Measurements from ENCODE around the gene PPP1R18.

Gene PPP1R18

DNA sequence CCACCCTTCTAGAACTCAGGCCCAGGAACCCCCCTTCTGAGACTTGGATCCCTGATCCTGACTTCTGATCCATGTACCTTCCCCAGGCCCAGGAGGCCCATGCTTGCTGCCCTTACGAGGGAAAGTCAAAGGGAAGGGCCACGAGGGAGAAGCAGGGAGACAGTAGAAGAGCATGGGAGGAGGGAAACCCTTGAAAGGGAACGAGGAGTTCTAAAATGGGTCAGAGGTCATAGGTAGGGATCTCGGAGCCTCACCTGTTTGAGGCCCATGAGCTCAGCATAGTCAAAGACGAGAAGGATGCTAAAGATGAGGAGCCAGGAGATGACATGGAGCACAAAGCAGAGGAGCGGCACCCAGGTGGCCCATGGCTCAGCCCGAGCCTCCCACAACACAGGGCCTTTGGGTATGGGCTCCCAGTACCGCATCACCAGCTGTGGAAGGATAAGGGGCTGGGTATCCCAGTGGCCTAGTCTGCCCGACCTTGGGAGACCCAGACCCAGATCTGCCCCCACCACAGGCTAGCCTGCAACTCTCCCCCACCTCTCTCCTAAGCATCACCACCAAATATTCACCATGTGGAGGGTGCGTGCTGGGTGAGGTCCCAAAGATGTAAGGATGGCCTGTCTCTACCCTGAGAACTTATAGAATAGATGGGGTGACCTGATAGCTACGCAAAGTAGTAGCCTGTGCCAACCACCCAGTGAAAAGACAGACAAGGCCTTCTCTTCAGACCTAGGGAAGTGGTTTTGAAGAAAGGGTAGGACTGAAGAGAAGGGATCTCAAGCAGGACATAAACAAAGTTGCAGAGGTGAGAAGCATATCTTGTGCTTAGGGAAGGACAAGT lies 2.8 kb upstream of the PPP1R18 start:
- no peak for DNase-seq (ENCODE audit: low read depth)

DNA sequence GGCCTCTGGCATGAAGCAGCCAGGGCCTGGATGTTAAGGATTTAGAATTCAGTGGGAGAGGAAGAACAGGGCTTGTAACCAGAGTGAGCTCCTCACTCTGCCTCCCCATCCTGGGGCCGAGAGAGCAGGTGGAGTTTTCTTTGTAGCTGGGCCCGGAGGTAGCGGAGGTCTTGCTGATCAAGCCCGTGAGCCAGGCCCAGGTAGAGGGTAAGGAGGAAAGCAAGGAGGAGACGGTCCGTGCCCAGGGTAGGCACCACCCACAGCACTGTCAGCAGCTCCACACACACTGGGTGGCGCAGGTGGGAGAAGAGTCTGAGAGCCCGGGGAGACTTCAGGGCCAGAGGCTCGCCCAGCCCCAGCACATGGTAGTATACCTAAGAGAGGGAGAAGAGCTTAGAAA lies 2.1 kb upstream of the PPP1R18 start:
- DNase-seq (ENCODE audit: low read depth), result no peak

DNA sequence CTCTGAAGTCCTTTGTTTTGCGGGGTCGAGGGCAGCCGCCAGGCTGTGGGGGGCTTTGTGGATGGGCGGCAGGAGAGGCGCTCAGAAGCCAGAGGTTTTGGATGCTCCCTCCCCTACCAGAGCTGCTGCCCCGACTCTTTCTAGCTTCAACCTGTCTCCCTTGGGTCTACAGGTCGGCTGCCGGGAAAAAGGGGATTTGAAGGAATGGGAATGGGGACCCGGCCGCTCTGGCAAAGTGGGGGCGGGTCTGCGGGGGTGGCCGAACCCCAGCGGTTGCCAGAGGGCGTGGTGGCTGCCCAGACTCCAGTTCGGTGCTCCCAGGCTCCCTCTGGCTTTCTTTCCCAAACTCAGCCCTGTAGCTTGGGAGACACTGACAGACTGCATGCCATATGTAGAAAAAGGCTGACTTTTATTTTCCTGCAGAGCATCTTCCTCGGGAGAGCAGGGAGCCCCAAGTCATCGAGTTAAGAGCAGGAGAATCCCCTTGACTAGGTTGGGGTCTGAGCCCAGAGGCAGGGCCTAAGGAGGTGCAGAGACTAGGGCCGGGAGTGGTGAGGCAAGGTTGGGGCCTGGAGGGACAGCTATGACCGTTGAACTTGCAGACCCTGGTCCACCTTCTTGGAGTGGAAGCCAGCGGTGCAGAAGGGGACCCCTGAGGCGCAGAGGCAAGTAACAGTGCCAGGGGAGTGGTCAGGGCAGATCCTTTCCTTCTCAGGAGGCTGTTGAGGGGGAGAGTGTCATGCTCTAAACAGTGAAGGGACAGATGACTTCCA lies 1.4 kb upstream of the PPP1R18 start:
- no peak for DNase-seq (ENCODE audit: low read depth)

DNA sequence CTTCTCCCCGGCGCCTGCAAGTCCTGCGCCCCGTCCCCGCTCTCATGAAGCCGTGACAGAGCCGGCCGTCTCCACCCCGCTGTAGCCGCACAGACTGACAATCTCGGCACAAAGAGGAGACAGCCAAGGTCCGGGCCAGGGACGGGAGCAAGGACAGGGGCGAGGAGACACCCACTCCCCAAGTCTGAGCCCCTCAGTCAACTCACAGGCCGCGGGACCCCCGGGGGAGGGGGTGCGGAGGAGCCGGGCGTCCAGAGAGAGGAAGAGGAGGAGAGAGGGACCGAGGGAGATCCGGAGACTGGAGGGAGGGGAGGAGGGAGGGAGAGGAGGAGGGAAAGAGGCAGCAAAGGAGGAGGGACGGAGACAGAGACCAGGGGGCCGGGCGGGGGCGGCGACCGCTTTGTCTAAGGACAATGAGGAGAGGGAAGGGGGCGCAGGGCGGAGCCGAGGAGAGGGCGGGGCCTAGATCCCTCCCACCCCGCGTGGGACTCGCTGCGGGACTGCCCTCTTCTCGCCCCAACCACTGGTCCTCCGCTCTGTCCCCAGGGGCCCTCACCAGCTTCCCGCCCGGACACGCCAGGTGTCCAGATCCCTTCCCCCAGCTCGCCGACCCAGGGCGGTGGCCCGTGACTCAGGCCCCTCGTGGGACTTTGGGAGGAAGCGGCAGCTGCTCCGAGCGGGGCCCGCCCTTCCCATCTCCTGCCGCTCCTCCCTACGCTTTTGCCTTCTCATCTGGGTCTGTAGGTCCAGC lies 638 bp upstream of the PPP1R18 start:
- DNase-seq (ENCODE audit: low read depth), result peak; percentile 60

DNA sequence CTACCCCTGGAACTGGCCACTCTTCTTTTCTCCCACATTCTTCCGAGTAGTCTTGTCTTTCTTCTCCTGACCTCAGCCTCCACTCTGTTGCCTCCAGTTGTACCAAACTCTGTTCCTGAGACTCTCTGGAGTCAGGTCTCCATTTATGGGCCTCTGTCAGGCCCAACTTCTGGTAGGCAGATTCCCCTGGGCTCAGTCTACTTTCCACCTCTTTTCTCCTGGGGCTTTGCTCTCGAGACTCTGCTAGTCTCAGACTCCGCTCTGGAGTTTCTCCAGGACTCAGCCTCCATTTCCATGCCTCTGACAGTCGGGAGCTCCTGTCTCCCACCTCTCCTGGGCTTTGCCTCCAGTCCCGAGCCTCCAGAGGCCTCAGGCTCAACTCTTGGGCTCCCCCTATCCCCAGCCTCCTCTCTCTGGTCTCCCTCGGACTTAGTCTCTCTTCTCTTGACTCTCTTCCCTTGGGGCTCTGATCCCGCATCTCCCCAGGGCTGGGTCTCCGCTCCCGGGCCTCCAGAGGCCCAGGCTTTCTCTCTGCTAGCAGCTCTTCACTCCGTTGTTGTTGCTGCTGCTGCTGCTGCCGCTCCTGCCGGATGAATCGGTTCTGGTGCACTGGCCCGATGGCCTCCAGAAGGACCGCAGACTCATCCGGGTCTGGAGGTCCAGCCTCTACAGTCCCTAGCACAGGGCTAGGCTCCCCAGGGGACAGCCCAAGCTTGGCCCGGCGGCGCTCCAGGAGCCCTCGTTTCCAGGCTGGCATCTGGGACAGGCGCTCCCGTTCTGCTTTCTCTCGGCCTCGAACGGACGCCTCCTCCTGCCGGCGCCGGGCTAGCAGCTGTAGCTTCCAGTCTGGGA lies 1.1 kb downstream of the PPP1R18 start:
- no peak for DNase-seq (ENCODE audit: low read depth)

DNA sequence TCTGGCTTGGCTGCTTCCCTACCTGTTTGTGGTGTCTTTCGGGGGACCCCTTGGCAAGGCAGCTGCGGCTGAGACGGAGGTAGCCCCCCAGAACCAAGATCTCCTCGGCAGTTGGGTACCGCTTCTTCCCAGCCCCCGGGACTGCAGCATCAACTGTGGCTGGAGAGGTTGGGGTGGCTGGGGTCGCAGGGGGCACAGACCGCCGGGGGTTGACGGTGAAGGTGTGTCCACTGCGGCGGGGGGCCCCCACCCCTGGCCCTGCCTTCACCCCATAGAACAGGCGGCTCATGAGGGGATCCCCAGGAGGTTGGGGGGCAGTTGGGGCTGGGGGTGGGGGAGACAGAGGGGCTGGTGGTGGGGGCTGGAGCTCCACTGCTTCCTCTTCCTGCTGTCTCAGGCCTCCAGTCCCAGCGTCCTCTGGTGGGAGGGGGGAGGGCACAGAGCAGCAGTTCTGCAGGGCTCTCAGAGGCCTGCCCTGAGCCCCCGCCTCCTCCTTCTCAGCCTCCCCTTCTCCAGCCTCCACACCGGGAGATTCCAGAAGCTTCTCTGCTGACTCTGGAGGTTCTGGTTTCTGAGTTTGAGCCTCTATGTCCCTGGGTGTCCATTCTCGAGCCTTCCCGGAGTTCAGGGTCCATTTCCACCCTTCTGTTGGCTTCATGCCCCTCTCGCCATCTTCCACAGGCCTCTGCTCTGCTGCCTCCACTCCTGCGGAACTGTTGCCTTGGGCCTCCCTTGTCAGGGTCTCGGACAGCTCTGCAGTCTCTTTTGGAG lies 1.9 kb downstream of the PPP1R18 start:
- DNase-seq (ENCODE audit: low read depth), result peak; percentile 33

DNA sequence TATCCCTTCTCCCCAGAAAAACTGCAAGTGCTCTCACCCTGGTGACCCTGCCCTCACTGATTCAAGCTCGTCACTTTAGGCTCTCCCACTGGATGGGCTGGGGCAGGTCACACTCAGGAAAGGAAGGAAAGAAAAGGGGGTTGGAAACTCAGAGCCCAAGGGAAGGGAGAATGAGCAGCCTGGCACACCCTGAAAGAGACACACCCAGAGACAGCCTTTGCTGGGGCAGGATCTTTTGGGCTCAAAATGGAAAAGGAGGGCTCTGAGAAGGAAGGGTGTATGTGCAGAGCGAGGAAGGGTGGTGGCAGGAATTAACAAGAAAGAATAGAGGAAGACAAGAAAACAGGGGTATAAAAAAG lies 2.5 kb downstream of the PPP1R18 start:
- no peak for DNase-seq (ENCODE audit: low read depth)

DNA sequence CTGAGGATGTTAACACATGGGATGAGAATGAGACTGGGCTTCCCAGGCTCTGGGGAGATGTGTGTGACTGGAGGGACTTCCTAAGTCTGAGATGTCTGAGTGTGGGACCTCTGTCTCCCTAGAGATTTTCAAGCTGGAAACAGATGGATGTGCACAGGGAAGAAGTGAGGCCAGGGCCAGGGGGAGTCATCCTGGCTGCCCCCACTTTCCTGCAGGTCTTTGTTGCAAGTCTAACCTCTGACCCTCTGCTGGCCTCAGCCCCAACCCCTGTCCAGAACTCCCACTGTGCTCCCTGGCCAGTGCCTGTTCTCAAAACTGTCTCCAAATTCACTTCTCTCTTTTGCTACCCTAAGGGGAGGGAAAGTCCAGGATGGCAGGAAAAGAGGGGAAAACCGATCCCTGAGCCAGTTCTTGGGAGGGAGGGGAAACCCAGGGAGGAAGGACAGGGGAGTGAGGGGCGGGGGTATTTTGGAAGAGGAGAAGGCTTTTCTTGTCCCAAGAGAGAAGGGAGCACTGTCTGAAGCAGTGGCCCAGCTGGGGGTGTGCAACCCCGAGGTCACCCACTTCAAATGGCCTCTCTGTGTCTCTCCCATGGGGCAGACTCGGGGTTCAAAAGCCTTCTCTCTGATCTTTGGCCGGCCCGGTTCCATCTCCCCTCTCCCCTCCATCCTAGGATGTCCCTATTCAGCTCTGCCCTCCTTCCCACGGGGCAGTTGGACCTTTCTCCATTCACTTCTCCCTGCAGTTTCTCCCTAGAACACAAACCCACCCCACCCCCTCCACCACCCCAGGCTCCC lies 3.1 kb downstream of the PPP1R18 start:
- no peak for DNase-seq (ENCODE audit: low read depth)

DNA sequence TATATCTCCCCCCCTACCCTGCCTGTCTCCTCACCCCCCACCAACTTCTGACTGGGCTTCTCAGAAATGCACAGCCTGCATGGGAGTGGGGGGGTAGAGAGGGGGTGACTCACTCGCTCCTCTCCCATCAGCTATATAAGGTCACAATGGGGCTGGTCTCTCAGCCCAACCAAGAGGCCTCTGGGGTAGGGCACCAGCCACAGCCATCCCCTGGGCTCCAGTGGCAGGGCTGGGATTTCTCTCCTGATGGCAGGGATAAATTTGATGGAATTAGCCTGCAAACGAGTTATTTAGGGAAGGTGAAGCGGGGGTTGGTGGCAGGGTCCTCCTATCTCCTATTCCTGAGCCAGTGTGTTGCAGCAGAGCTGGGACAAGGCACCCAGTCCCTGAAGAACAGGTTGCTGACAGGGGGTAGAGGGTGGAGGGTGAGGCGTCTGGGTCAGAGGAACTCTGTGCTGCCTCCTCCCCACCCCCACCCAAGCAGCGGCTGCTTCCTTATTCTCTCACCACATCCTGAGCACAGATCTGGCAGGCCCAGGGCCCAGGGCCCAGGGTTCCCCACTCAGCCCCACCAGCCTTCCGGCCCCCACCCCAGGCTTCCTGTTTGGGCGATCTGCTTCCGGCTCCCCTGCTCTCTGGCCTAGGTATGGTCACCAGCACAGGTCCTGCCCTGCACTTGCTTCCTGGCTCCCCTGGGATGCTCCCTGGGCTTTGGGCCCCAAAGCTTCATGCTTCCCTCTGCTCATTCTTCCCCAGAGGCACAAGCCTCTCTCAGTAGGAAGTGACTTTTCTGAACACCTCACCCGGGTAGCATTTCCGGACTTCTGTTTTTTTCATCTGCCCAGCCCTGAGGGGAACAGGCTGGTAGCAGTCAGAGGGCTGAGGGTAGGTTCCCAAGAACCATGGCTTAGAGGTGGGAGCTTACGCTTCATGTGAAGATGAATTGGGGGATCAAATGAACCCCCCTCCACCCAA lies 4.0 kb downstream of the PPP1R18 start:
- DNase-seq (ENCODE audit: low read depth), result peak; percentile 77

DNA sequence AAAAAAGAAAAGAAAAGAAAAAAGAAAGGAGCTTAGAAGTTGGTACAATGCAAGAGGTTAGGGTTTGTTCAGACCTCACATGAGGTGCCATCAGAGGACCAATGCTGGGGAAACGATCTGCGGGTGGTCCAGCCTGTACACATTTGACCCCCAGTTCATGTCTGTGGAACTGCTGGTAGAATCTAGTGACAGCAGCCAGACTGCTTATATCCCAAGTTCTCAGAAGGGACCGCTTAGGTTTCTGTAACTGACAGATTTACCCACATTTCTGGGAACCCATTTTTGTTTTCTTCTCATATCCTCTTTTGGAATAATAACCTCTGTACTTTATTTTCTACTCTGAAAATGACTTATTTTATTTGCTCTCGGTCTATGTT lies 4.7 kb downstream of the PPP1R18 start:
- DNase-seq (ENCODE audit: low read depth), result no peak

DNA sequence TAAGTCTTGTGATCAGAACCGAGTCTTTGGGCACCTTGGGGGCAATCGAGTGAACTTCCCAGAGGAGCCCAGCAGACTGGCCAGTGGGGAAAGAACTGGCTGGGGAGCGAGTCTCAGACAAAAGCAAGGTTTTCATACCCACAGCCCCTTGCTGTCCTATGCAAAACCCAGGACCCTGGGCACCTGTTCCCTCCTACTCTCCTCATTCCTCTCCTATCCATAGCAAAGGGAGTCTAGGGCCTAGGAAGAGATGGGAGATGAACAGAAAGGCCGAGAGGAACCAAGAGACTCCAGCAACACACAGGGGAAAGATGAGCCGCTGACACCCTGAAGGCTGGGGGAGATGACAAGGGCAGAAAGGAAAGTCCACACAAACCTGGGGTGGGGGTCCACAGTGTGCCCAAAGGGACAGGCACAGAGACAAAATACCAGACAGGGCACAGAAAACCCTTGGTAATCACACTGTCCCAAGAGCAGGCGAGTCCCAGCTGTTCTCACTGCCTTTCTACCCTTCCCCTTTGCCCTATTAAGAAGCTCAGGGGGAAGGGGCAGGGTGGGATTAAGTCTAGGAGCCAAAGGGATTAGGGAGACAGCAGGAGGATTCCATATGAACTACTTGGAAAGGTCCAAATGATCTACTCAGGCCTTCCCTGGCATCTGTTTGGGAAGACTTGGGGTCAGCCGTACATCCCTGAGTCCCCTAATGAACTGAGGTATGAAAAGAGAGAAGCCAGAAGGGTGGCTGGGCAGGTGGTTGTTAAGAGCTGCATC lies 6.5 kb downstream of the PPP1R18 start:
- no peak for DNase-seq (ENCODE audit: low read depth)

DNA sequence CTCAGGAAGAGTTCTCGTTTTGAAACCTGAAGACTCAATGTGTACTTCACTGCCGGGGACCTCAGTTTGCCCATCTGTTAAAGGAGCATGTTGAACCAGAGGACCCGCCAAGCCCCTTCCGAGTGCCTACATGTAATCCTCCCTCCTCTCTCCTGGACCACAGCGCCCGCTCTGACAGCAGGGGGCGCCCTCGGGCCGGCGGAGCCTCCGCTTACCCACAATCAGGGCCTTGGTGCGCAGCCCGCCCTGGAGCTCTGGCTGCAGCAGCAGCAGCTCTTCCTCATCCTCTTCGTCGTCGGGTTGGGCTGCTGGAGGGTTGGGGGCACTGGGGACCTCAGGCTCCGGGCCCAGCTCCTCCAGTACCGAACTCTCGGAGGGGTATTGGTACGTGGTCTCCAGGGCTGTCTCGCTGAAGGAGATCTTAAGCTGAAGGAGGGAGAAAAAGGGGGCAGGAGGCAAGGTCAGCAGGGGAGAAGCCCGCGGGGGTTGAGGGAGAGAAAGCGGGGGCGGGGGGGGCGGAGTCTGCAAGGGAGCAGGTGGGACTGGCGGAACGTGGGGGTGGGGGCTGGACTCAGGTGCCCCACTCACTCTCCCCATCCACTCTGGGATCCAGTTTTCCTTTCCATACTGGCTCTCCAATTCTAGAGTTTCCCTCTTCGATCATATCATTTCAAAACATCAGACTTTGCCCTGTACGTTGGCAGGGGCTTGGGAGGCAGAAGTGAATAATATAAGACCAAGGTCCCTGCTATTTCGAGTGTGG lies 7.3 kb downstream of the PPP1R18 start:
- peak; percentile 91 for DNase-seq (ENCODE audit: low read depth)

DNA sequence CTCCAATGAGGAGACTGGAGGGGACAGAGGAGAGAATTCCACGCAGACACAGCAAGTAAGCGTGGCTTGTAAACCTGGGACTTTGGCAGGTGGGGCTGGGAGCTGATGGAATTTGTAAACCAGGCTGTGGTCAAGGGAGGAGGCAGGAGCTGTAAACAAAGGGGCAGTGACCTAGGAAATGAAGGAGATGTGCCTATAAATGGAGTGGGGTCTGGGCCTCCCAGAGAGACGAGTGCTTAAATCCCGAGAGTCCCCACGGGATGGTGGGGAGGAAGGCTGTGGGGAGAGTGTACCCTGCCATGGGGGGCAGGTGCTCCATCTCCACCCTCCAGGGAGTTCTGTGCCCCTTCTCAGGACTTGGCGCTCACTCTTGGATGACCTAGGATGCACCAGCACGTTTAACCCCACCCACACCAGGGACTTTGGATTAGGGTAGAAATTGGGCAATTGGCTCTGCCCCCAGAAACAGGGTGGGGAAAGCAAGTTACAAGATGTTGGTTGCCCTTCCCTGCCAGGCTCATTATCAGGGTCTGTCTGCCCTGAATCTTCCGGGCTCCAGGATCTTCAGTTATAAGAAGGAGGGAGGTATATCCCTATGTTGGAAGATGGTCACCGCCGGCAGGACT lies 9.7 kb downstream of the PPP1R18 start:
- no peak for DNase-seq (ENCODE audit: low read depth)

DNA sequence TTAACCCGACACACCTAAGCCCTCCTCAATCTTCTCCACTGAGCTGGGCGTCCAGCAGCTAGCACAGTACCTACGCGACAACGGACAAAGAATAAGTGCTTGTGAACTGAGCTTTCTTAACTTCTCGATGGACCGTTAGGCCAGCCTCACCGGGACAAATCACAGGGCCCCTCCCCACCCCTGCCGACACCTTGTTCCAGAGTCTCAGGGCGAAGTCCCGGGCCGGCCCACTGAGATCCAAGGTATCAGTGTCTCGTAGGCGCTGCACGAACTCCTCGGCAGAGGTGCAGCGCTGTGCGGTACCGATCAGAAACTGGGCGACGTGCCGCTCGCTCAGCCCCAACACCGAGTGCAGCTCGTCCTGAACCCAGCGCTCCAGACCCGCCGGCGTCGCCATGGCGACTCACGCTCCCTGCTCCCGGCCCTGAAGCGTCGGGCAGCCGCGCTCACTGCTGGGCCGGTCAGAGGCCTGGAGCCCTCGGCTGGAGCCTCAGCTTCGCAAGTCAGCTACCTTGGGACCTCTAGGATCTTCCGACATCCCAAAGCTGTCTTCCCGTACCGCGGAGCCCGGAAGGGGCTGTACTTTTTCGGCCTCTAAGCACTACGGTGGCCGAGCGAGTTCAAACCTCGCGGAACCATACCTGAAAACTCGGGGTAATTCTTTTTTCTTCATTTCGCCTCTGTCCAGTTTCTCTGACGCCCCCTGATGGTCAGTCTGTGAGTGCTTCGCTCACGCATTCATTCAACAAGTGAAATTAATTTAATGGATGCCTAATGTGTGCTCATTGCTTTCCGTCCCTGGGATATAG lies 13.8 kb downstream of the PPP1R18 start, which contains the start of gene DHX16:
Gene DHX16 (minus strand): TSS at position 562 of the 809 bp plus-strand sequence. CDS start 165 bp downstream, at position 397.
- peak; percentile 83 for DNase-seq (ENCODE audit: low read depth)

DNA sequence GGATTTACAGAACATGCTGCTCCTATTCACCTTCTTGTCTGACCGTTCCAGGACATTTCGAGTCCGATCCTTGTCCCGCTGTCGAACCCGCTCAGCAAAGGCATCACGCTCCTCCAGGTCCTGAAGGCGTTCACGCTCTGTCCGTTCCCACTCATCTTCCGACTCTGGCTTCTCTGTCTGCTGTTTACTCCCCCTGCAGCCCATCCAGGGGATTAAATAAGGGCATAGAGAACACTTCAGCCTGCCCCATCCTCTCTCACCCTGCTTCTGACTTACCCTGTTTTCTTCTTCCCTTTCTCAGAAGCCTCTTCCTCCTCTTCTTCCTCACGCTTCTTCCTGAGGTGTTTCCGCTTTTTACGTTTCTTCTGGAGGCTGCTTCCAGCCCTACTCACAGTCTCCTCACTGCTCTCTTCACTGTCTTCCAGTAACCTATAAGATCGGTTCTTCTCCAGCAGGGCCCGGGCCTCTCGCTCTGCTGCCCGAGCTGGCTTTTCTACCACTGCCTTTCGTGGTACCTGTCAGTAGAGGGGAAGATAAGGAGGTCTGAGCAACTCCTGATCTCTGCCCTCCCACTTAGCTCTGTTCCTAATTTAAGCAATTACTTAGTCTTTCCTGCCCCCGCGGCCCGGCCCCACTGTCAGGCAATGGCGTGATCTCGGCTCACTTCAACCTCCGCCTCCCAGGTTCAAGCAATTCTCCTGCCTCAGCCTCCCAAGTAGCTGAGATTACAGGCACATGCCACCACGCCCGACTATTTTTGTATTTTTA lies 15.5 kb downstream of the PPP1R18 start:
- no peak for DNase-seq (ENCODE audit: low read depth)
